Fibroblast of skin of abdomen (primary cell): ENCODE data around the gene TECR.
"Not testable (repeated sequence)": the region's sequence is repeated elsewhere in the genome, so short reads cannot be mapped to it uniquely, and the experiment has no call there.

Experiments used
- DNase-seq: peaks from one replicate; pipeline ENCODE4 v3.0.0-alpha.2; 2013

TECR gene

DNA sequence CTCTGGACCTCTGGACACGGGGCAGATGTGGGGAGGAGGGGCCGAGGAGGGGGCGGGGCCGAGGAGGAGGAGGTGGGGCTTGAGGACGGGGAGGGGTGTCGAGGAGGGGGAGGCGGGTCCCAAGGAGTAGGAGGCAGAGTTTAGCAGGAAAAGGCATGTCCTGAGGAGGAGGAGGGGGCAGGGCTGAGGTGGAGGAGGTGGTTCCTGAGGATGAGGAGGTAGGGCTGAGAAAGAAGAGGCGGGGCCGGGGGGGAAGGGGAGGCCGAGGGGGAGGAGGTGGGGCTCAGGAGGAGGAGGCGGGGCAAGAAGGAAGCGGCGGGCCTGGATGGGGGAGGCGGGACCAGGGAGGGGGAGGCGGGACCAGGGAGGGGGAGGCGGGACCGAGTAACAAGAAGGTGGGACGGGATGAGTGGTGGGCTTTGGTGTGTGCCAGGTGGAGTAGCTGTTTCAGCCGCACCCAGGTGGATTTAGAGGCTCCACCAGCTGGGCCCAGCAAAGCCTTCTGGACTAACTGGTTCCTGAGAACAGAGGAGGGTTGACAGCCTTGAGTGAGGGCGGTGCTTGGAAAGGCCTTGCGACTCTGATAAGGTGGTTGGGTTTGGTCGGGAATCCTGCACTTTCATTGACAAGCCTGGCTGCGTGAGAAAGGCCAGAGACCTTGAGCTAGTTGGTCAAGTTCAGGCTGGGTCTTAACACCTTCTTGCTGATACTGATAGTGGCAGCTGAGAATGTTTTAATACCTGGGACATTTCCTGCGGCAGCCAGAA lies 7.7 kb downstream of the TECR start:
- peak; percentile 40 for DNase-seq

- DNase-seq = no peak
Observed at GRCh38 chr19:14540741-14541525, 11.5 kb downstream of the TECR start.

DNA sequence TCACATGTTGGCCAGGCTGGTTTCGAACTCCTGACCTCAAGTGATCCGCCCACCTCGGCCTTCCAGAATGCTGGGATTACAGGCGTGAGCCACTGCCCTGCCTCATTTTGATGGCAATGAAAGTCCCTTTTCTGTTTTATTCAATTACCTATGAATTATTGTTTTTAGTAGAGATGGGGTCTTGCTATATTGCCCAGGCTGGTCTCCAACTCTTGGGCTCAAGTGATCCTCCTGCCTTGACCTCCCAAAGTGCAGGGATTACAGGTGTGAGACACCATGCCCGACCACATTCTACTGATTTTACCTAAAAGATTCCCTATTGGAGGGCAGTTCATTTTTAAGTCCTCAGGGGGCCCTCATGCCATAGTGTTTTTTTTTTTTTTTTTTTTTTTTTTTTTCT lies 12.6 kb downstream of the TECR start:
- not testable (repeated sequence) for DNase-seq

GRCh38 chr19:14542711-14543328 lies 13.4 kb downstream of the TECR start:
- DNase-seq = no peak

GRCh38 chr19:14544047-14544446 lies 14.7 kb downstream of the TECR start:
- DNase-seq = no peak

GRCh38 chr19:14544977-14545715 lies 15.8 kb downstream of the TECR start:
- peak; percentile 16 for DNase-seq

GRCh38 chr19:14545716-14546082 lies 16.3 kb downstream of the TECR start:
- no peak for DNase-seq

DNA sequence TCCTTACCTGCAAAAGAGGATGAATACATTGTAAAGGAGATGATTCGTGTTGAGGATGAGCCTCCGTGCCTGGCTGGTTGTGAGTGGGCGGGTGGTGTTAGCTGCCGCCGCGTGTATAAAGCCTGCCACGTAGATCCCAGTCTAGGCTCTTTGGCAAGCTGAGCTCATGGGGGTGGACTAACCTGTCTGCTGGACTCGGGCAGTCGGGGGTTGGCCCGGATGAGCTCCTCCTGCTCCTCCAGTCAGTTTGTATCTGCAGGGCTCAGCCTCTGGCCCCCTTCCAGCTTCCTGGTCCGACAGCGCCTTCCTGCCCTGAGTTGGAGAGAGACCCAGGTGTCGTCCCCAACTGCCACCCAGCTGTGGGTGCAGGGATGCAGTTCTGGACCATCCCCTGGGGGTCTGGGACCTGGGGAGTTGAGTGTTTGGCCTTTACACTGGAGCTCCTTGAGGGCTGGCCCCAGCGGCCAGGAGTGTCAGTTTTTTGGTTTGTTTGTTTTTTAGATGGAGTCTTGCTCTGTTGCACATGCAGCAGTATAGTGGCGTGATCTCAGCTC lies 20.9 kb downstream of the TECR start:
- DNase-seq = no peak

DNA sequence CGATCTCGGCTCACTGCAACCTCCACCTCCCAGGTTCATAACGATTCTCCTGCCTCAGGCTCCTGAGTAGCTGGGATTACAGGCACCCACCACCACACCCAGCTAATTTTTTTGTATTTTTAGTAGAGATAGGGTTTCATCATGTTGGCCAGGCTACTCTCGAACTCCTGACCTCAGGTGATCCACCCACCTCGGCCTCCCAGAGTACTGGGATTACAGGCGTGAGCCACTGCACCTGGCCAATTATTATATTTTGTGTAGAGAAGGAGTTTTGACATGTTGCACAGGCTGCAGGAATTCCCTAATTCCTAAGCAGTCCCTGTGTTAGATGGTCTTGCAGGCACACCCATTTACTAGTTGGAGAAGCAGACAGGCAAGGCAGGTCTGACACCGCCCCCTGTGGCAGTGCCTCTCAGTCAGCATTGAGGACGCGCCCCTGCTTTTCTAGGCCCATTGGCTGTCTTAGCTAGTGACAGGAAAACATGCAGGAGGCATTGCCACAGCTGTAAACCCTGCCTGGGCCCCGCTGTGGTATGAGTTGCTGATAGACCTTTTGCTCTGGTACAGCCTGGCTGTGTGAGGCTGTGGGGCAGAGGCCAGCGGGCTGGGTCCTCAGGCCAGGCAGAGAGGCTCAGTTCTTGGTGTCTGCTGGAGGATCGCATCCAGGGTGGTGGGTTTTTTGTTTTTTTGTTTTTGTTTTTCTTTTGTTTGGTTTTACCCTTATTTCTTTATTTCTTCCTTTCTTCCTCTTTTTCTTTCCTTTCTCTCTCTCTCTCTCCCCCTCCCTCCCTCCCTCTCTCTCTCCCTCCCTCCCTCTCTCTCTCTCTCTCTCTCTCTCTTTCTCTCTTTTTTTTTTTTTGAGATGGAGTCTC lies 22.0 kb downstream of the TECR start:
- DNase-seq = peak; percentile 15

DNA sequence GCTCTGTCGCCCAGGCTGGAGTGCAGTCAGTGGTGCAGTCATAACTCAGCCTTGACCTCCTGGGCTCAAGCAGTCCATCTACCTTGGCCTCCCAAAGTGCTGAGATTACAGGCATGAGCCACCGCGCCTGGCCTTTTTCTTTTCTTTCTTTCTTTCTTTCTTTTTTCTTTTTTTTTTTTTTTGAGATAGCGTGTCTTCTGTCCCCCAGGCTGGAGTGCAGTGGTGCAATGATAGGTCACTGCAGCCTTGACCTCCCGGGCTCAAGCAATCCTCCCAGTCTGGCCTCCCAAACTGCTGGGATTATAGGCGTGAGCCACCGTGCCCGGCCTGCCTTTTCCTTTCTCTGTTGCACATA lies 22.6 kb downstream of the TECR start:
- not testable (repeated sequence) for DNase-seq

DNA sequence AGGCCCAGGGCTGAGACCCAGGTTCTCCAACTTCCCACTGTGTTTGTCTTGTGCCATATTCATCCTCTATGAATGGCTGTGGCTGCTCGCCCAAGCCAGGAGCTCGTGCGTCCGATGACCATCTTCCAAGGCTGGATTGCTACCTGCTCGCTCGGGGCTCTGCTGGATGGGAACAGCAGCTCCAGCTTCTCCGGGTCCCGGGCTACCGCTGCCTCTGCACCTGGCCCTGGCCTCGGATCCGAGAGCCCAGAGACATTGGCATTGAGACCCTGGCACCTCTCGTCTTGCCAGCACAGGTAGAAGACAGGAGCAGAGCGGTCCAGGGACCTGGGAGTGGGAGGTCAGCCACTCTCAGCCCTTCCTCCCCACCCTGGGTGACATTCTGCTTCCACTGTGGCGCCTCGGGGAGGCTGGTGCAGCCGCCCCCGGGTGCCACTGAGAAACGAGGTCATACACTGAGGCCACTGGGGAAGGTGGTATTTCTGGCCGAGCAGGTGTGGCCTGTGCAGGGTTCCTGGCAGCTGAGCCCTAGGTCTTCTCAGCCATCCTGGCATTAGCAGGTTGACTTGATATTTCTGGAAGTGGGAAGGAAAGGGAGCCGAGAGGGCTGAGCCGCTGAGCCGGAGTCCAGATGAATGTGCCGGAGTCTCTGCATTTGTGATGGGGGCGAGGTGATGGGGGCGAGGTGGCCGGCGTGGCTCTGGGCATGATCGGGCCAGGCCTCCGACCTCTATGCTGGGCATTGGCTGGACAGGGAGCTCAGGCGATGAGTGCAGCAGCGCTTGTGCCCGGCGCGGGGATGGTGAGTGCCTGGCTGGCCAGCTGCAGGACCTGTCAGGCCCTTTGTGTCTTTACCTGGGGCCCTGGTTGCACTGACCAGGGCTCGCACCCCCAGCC lies 23.9 kb downstream of the TECR start:
- DNase-seq = no peak

GRCh38 chr19:14553939-14554243 lies 24.5 kb downstream of the TECR start:
- DNase-seq = no peak

GRCh38 chr19:14554382-14554812 lies 25.0 kb downstream of the TECR start:
- no peak for DNase-seq

- DNase-seq = no peak
Observed at GRCh38 chr19:14555918-14556661, 26.7 kb downstream of the TECR start.

DNA sequence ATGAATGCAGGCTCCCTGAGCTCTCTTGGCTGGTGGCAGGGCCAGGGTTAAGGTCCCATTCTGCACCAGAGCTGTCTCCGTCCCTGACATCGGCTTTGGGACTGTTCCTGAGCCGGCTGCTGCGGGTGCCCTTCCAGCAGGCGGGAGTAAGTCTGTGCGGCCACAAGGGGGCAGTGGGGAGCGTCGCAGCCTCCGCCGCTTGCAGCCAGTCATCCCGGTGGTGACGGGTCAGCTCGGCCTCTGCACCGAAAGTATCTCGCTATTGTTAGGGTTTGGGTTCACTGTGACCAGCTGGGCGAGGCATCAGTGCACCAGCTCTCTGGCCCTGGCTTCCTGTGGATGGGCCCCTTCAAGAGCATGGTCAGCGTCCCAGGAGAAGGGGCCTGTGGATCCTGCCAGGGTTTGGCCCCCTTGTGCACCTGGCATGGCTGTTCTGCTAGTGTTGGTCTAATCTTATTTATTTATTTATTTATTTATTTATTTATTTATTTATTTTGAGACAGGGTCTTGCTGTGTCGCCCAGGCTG lies 27.3 kb downstream of the TECR start:
- DNase-seq = peak; percentile 59

GRCh38 chr19:14558370-14559066 lies 29.1 kb downstream of the TECR start:
- DNase-seq = no peak

DNA sequence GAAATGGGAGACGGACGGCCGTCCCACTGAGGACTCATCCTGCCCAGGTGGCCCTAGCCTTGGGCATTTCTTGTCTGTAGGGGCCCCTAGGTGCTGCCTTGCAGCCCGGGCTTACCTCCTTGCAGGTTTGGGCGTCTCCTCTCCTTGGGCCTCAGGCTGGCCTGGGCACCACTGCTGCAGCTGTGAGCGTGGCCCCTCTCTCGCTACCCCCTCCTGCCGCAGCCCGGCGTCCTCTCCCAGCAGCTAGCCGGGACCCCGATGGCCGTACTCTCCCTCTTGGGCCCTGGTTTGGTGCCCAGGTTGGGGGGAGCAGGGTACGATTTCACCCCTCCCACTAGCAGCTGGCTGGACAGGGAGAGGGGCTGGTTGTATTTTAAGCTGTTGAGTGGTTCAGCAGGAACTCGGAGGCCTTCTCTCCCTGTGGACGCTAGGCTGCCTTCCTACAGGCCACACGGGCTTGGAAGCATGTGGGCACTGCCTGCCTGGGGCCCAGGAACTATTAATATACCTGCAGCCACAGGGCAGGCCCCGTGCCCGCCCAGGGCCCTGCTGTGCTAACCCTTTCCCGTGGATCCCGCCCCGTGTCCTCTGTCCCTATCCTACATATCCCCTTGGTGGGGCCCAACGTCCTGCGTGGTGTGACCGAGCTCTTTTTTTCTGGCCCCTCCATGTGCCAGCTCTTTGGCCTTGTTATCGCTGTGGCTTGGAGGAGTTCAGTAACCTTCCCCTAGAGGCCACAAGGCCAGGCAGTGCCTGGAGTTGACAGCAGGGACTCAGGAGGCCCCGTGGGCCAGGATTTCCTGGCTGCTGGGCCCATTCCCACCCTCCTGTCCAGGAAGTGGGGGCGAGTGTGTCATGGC lies 30.8 kb downstream of the TECR start:
- DNase-seq = no peak

DNA sequence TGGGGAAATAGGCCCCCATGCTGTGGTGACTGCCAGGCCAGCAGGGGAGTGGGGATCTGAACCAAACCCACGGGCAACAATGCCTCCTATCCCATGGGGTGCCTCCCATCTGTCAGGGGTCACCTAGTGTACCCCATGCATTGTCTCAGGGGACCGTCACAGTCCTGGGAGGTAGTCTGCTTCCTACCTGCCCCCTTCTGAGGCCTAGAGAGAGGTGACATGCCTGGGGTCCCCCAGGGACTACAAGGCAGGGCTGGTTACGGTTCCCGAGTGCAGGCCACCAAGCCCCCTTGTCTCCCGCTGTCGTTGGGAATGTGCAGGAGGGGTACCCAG lies 31.3 kb downstream of the TECR start:
- DNase-seq = no peak
